HL-60 (cell line): ENCODE measurements around the gene RAB44.

Experiments used
- POLR2AphosphoS5 ChIP-seq: IDR thresholded peaks from 2 replicates; pipeline ENCODE4 v1.6.1; 2012; ENCODE audit warnings: low read depth
- TF ChIP-seq, protein P1 (sequence below): IDR thresholded peaks from one replicate; pipeline ENCODE4 v1.5.1; 2011; ENCODE audit warnings: low read length, control low read depth, inconsistent platforms; ENCODE audit not compliant: insufficient read depth
- TF ChIP-seq, protein P2 (sequence below): IDR thresholded peaks from 2 replicates; pipeline ENCODE4 v1.6.1; 2012; ENCODE audit warnings: low read depth; ENCODE audit not compliant: insufficient replicate concordance

DNA sequence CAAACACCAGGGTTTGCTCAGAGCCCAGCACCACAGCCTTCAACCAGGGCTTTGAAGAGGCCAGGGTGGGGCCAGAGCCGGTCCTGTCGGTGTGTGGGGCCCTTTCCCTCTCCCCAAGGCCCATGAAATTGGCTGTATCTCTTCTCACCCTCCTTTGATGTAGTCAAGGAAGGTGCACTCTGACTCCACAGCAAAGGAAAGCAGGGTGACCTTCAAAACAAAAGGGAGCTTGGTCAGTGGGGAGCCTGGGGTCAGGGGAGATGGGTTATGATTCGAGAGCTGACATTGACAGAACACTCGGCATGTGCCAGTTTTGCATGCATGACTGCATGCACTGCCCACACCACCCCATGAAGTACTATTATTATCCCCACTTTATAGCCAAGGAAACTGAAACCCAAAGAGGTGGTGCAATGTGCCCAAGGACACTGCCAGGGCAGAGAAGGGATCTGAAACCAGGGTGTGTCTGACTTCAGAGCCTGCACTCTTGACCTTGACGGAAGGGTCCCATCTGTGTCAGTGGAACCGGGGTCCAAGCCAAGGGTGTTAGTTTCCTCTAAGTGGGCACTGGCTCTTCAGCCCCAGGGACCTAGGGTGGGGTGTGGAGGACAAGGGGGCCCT, 55.4 kb downstream of the RAB44 start:
- TF ChIP-seq, protein P1, sequence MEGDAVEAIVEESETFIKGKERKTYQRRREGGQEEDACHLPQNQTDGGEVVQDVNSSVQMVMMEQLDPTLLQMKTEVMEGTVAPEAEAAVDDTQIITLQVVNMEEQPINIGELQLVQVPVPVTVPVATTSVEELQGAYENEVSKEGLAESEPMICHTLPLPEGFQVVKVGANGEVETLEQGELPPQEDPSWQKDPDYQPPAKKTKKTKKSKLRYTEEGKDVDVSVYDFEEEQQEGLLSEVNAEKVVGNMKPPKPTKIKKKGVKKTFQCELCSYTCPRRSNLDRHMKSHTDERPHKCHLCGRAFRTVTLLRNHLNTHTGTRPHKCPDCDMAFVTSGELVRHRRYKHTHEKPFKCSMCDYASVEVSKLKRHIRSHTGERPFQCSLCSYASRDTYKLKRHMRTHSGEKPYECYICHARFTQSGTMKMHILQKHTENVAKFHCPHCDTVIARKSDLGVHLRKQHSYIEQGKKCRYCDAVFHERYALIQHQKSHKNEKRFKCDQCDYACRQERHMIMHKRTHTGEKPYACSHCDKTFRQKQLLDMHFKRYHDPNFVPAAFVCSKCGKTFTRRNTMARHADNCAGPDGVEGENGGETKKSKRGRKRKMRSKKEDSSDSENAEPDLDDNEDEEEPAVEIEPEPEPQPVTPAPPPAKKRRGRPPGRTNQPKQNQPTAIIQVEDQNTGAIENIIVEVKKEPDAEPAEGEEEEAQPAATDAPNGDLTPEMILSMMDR, result no peak
- TF ChIP-seq, protein P2, sequence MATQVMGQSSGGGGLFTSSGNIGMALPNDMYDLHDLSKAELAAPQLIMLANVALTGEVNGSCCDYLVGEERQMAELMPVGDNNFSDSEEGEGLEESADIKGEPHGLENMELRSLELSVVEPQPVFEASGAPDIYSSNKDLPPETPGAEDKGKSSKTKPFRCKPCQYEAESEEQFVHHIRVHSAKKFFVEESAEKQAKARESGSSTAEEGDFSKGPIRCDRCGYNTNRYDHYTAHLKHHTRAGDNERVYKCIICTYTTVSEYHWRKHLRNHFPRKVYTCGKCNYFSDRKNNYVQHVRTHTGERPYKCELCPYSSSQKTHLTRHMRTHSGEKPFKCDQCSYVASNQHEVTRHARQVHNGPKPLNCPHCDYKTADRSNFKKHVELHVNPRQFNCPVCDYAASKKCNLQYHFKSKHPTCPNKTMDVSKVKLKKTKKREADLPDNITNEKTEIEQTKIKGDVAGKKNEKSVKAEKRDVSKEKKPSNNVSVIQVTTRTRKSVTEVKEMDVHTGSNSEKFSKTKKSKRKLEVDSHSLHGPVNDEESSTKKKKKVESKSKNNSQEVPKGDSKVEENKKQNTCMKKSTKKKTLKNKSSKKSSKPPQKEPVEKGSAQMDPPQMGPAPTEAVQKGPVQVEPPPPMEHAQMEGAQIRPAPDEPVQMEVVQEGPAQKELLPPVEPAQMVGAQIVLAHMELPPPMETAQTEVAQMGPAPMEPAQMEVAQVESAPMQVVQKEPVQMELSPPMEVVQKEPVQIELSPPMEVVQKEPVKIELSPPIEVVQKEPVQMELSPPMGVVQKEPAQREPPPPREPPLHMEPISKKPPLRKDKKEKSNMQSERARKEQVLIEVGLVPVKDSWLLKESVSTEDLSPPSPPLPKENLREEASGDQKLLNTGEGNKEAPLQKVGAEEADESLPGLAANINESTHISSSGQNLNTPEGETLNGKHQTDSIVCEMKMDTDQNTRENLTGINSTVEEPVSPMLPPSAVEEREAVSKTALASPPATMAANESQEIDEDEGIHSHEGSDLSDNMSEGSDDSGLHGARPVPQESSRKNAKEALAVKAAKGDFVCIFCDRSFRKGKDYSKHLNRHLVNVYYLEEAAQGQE, result no peak
- no peak for TF ChIP-seq POLR2AphosphoS5
